Left lobe of liver (tissue), 2 donors: ENCODE data around the gene TMEM132A. TPM values are rescaled to one million over a fixed set of nuclear protein-coding genes. Genes with fewer than 3 reads are reported as not detected.

Experiments
- ATAC-seq: fragments of 200-7000 bp; cut with Tn5 transposase; one replicate; pipeline ENCODE4 v1.9.1; 2020; ENCODE audit warnings: mild to moderate bottlenecking, moderate library complexity
- DNase-seq: peaks from one replicate; pipeline ENCODE4 v3.0.0-alpha.2; 2020; ENCODE audit warnings: low spot score
- total RNA-seq: library from RNA; stranded (reverse); gene quantifications from one replicate; pipeline ENCODE4 v1.2.1, GENCODE V29; 2021
- donor health status: DM: no; HTN: no; CAD: no; lungs with moderate emphysema.
- donor health status: DM: no; HTN: yes; CAD: no.

The TMEM132A gene
- total RNA-seq, 1 donor from 2014 or later, result 2.1 TPM

DNA sequence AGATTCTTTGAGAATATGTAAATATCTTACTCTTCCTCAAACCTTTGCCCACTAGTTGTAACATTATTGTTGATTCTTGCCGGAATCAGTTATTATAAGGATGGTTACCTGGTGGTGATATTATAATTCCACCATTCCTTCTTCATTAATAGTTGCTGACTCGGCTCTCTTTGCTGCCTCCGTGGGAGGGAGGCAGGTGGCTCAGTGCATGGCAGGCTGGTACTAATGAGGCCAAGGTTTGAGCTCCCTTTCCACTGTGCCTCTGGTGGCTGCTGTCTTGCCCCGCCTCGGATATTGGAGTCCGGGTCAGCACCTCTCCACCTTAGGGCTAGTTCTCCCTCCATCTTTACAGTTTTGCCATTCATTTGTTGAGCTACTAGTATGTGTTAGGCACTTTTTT, 59.9 kb downstream of the TMEM132A start:
- ATAC-seq, result no peak
- no peak for DNase-seq

GRCh38 chr11:60984636-60985035, 60.4 kb downstream of the TMEM132A start:
- DNase-seq, result no peak
- ATAC-seq, result no peak

DNA sequence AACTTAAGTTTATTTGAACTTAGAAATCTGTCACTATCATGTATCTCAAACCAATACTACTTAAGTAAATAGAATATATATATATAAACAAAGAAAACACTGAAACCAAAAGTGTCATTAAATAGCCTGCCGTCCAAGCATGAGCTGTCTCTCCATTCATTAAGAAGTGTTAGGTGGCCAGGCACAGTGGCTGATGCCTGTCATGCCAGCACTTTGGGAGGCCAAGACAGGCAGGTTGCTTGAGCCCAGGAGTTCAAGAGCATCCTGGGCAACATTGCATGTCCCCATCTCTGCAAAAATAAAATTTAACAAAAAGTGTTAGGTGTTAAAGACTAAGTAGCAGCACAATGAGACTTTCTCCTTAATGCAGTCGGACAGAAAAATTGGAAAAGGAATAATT, 61.2 kb downstream of the TMEM132A start:
- DNase-seq (no peak), ATAC-seq (no peak)

DNA sequence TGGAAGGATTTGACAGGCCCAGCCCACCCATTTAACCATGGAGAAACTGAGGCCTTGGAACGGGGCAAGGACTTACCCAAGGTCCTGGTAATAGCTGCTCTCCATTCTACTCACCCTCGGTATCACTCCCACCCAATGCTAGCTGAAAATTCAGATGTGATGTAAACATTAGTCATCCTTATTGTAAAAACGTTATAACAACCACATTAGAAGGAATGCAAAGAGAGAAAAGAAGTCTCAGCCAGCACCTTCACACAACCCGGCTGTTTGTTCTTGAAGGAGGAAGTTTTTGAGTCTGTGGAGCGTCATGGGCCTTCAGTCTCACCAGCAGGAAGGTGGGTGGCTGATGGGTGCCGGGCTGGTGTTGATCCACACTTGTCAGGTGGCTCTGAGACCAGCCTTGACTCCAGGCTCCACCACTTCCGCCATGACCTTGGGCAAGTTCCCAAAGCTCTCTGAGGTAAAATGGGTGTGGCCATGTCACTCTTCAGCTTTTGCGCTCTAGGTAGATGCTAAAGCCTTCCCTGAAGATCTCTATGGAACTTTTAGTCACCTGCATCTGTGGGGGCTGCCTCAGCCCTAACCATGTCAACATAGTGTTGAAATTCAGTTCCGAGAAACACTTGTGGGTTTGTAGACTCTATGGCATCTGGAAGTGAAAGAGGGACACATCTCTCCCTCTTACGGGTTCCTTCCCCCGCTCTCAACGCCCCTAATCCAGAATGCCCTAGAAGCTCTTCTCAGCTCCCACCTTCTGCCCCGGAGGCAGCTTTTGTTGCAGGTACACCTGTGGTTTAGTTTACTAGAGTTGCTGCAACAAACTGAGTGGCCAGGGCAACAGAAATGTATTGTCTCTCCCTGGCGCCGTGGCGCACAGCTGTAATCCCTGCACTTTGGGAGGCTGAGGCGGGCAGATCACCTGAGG, 62.0 kb downstream of the TMEM132A start:
- DNase-seq (no peak), ATAC-seq (no peak)

Other genes with a start within 250 kb of the TMEM132A start
- gene MS4A8, start 224.8 kb upstream of the TMEM132A start, total RNA-seq, result not detected
- not detected for gene MS4A18, start 199.7 kb upstream of the TMEM132A start, total RNA-seq
- not detected for gene MS4A15, start 167.6 kb upstream of the TMEM132A start, total RNA-seq
- not detected for gene MS4A10, start 139.1 kb upstream of the TMEM132A start, total RNA-seq
- gene CCDC86, start 82.3 kb upstream of the TMEM132A start, total RNA-seq, result 4.7 TPM
- gene PTGDR2, start 68.5 kb upstream of the TMEM132A start, total RNA-seq, result 0.18 TPM
- gene ZP1, start 56.9 kb upstream of the TMEM132A start, total RNA-seq, result not detected
- gene PRPF19, start 17.9 kb upstream of the TMEM132A start, total RNA-seq, result 44.9 TPM
- gene TMEM109, start 10.3 kb upstream of the TMEM132A start, total RNA-seq, result 36.9 TPM
- gene SLC15A3, start 27.7 kb downstream of the TMEM132A start, total RNA-seq, result 8.8 TPM
- 0.83 TPM for gene CD6, start 47.2 kb downstream of the TMEM132A start, total RNA-seq
- 0.55 TPM for gene CD5, start 178.0 kb downstream of the TMEM132A start, total RNA-seq
- 5.9 TPM for gene VPS37C, start 237.0 kb downstream of the TMEM132A start, total RNA-seq